Mononuclear cell (primary cell): ENCODE results near the gene ST3GAL5. TPM values are rescaled to one million over a fixed set of nuclear protein-coding genes. Genes with fewer than 3 reads are reported as not detected.

ENCODE experiments used
- H3K27me3 ChIP-seq: 2 replicates; pipeline ENCODE4 v1.6.0; 2011; ENCODE audit warnings: low read length, control low read depth; ENCODE audit not compliant: insufficient read depth
- H3K4me1 ChIP-seq: 2 replicates; pipeline ENCODE4 v1.5.1; 2011; ENCODE audit warnings: mild to moderate bottlenecking, low read length, control low read depth; ENCODE audit not compliant: insufficient read depth
- H3K4me3 ChIP-seq: 2 replicates; pipeline ENCODE4 v1.5.1; 2011; ENCODE audit warnings: mild to moderate bottlenecking, low read length, moderate library complexity
- H3K9me3 ChIP-seq: 2 replicates; pipeline ENCODE4 v1.5.1; 2011; ENCODE audit warnings: low read depth, mild to moderate bottlenecking, control low read depth, low read length
- total RNA-seq: library from RNA; depleted of rRNA; stranded (reverse); fragments of >200 nt; gene quantifications from one replicate; pipeline ENCODE4 v1.2.3, GENCODE V29; 2012

Gene ST3GAL5
- total RNA-seq, 1 donor = 54.7 TPM

GRCh38 chr2:85827879-85828569, 60.8 kb downstream of the ST3GAL5 start:
- Histone ChIP-seq H3K4me1 (peaks cover 6% of the 10 kb centered on the region), H3K4me3 (no peak overlapping the region), H3K9me3 (no peaks in the 10 kb centered on the region), H3K27me3 (no peaks in the 10 kb centered on the region)

GRCh38 chr2:85826990-85827878, 61.6 kb downstream of the ST3GAL5 start:
- Histone ChIP-seq H3K27me3 (no peaks in the 10 kb centered on the region), H3K4me3 (no peak overlapping the region), H3K9me3 (no peaks in the 10 kb centered on the region), H3K4me1 (peaks cover 6% of the 10 kb centered on the region)

DNA sequence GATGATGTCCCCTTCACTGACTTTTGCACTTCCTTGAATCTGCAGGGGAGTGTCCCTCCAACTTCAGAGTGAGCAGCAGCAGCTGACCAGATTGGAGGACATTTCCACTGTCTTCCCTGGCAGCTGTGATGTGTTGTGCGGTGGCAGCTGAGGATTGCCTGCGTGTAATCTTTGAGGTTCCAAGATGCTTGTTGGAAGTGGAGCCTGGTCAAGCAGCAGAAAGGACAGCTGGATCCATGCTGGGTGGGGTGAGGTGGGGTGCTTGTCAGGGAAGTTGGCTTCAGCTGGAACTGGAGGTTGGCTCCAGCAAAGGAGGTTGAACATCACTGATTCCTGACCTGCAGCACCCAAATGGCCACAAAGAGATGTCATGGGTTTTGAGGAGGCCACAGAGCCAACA, 64.8 kb downstream of the ST3GAL5 start:
- H3K4me1 ChIP-seq = peaks cover 6% of the 10 kb centered on the region
- no peak overlapping the region for H3K4me3 ChIP-seq
- no peaks in the 10 kb centered on the region for H3K9me3 ChIP-seq
- H3K27me3 ChIP-seq = no peaks in the 10 kb centered on the region

DNA sequence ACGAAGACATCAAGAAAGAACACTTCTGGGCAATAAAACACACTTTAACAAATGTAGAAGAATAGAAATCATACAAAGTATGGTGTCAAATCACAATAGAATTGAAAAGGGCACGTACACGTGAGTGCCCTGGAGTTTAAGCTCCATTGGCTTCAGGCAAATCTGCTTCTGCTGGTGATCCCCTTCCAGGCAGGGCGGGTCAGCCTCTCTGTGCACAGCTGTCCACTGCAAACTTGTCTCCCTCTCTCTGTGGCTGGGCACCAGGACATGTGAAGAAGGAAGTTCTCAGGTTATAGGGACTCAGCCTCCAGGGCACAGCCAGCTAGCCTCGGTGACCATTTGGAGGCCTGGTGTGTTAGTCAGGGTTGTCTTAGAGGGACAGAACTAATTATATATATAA, 66.0 kb downstream of the ST3GAL5 start:
- Histone ChIP-seq H3K9me3 (no peaks in the 10 kb centered on the region), H3K27me3 (no peaks in the 10 kb centered on the region), H3K4me1 (peaks cover 6% of the 10 kb centered on the region), H3K4me3 (no peak overlapping the region)

- H3K9me3 ChIP-seq = no peaks in the 10 kb centered on the region
Measured at GRCh38 chr2:85819811-85820510, 68.8 kb downstream of the ST3GAL5 start.

DNA sequence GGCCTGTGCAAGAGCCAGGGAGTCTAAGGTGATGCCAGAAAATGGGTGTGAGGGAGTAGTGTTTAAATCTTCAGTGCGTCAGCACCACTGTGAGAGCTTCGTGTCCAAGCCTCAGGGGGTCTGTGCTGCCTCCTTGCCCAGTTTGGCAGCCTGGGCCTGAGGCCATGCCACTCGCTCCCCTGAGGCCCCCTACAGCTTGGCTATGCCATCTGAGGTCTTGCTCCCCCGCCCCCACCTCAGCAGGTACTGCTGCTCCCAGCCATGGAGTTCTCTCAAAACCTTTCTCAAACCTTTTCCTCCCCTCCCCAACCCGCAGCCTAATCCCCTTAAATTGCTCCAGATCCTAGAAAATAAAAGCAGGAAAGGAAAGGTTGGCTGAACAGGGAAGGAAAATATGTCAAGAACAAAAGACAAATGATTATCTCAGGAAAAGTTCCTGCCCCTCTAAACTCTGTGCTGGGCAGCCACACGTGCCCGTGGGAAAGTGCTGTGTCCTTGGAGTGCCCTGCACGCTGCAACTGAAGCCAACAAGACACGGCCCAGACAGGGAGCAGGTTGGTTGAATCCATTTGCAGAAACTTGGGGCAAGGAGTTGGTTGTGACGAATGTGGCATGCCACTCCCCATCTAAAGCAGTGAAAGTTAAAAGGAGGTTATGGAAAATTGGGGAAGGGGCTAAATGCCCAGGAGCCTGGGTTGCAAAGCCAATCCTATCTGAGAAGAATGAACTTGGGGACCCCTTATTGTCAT, 73.8 kb downstream of the ST3GAL5 start:
- H3K4me1 ChIP-seq = no peaks in the 10 kb centered on the region
- H3K9me3 ChIP-seq = no peaks in the 10 kb centered on the region
- no peaks in the 10 kb centered on the region for H3K27me3 ChIP-seq
- no peak overlapping the region for H3K4me3 ChIP-seq

More at GRCh38 chr2:85819811-85820510, 68.8 kb downstream of the ST3GAL5 start:
- no peaks in the 10 kb centered on the region for H3K4me1 ChIP-seq
- no peaks in the 10 kb centered on the region for H3K27me3 ChIP-seq
- no peak overlapping the region for H3K4me3 ChIP-seq

DNA sequence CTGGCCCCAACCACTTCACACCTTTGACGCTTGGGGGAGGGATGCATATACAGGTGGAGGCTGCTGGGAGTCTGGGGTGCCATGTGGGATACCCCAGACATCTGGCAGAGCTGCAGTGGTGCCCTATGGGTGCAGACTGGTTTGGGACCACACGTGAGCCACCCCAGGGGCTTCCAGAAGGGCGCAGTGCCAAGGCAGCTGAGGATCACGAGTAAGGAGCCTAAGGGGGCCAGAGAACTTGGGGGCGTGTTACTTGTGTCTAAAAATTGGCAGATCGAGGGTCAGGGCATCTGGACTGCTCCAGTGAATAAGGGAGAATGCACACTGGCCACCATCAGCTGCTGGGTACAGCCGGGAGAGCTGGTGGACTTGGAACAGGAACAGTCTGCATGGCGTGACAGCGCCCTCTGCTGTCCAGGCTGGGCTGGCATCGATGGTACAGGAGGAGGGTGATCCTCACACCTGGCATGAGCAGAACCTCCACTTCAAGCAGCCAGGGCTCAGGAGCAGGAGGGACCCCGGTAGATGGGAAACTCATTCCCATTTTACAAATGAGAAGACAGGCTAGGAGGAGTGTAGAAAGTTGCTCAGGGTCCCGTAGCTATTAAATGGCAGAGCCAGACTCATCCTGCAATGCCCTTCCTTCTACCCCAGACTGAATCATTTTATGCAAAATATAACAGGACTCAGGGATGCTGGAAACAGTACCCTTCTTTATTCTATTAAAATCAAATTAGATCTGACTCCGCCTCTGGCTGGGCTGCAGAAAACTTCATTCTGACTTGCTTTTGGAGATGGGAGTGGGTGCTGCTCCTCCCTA, 74.6 kb downstream of the ST3GAL5 start:
- Histone ChIP-seq H3K27me3 (no peaks in the 10 kb centered on the region), H3K4me3 (no peak overlapping the region), H3K9me3 (no peaks in the 10 kb centered on the region), H3K4me1 (no peaks in the 10 kb centered on the region)

GRCh38 chr2:85813211-85813981, 75.4 kb downstream of the ST3GAL5 start:
- Histone ChIP-seq H3K4me3 (no peak overlapping the region), H3K4me1 (no peaks in the 10 kb centered on the region), H3K9me3 (no peaks in the 10 kb centered on the region), H3K27me3 (no peaks in the 10 kb centered on the region)

DNA sequence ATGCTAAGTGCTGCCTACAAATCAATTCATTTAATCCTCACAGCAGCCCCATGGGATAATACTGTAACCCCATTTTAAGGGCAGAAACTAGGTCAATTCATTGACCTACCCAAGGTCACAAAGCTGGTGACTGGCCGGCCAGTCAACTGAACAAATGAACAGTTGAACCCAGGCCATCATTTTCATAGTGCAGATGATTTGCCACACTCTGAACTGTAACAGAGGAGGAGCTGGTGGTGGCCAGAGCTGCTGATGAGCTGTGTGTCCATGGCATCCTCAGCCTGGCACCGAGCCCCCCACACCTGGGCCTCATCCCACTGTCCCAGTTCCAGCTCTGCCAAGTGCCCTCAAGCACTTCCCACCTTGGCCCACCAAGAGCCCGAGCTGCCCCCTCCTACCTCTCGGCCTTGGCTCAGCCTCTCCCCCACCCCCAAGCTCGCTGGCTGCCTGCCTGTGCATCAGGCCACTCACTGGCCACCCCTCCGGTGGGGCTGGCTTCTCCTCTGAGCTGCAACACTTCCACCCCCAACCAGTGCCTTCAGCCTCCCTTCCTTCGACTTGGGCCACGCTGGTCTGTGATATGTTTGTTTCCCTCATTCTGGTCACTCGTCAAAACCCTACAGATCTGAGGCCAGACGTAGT, 76.6 kb downstream of the ST3GAL5 start:
- H3K9me3 ChIP-seq = no peaks in the 10 kb centered on the region
- no peak overlapping the region for H3K4me3 ChIP-seq
- H3K4me1 ChIP-seq = no peaks in the 10 kb centered on the region
- no peaks in the 10 kb centered on the region for H3K27me3 ChIP-seq

DNA sequence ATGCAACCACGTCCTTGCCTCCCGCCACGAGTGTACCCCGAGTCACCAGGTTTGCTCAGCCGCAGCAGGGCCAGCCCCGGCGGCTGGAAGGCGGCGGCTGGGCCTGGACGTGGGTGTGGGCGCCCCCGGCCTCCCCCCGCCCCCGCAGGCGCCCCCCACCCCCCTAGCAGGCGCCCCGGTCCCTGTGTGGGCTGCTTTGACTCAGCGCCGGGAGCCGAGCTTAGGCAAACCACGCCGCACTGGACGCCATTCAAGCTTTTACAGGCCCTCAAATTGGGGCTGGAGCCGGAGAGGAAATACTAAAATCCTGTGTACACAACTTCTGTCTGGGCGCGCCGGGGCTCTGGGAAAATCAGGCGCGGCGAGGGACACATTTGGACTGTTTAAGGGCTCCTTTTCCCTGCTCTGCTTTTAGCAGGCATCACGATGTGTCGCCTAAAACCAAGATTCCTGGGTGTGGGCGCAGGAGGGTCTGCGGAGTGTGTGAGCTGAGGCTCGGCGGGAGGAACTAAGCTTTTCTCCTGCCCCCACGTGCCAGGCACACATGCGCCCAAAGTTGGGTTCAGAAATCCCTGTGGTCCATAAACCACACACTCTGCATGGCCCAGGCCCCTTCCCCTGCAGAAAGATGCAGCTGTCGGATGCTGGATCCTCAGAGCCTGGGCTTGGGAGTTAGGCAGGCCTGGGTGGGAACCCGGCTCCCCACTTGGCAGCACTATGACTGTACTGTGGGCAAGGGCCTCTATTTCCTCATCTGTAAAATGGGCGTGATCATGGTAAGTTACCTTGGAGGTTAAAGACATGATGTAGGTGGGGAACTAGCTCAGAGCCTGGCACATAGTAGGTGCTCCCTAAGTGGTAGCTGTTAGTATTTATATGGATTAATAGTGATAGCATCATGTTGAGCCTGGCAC, 77.4 kb downstream of the ST3GAL5 start:
- H3K9me3 ChIP-seq = no peaks in the 10 kb centered on the region
- no peak overlapping the region for H3K4me3 ChIP-seq
- peaks cover 4% of the 10 kb centered on the region for H3K4me1 ChIP-seq
- no peaks in the 10 kb centered on the region for H3K27me3 ChIP-seq

DNA sequence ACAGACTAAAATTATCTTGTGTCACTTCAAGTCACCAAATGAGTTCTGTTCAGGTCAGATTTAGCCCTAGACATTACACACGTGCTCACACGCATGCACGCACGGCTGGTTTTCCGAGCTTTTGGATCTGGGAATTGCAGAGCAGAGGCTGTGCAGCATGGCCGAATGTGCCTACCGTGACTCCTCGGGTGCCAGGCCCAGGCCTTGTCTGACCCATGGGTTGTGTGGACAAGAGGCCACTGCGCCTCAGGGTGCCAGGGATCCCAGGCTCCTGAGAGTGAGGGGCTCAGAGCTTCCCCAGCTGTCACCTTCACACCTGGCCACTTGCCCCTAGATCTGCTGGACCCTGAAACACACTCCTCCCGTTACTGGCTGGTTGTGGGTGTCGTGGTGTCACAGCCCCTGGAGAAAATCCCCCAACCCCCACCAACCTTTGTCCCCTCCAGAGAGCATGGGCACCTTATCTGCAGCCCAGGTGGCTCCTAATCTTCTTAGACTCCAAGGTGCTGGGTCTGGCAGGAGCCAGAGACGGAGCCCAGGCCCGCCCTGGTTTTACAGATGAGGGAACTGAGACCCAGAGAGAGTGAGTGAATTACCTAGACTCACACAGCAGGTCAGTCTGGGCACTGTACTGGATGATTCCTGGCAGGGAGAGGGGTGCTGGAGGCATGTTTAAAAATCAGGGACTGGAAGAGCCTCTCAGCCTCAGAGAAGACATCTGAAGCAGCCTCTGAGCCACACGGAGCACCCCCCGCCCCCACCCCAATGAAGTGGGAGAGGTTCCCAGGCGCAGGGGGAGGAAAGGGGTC, 78.2 kb downstream of the ST3GAL5 start:
- Histone ChIP-seq H3K4me3 (no peak overlapping the region), H3K4me1 (peaks cover 11% of the 10 kb centered on the region), H3K9me3 (no peaks in the 10 kb centered on the region), H3K27me3 (no peaks in the 10 kb centered on the region)

- Histone ChIP-seq H3K4me1 (peaks cover 19% of the 10 kb centered on the region), H3K27me3 (no peaks in the 10 kb centered on the region), H3K9me3 (no peaks in the 10 kb centered on the region), H3K4me3 (no peak overlapping the region)
Measured at GRCh38 chr2:85807756-85808155, 81.0 kb downstream of the ST3GAL5 start.
